H9 (cell line): ENCODE data around the gene NCOA4. TPM values are rescaled to one million over a fixed set of nuclear protein-coding genes. Genes with fewer than 3 reads are reported as not detected.
"Not testable (repeated sequence)": the region's sequence is repeated elsewhere in the genome, so short reads cannot be mapped to it uniquely, and the experiment has no call there.

Source experiments
- DNase-seq: peaks from one replicate; pipeline ENCODE4 v3.0.0-alpha.2; 2017
- H2AFZ ChIP-seq: one replicate; pipeline ENCODE4 v1.6.1; 2013; ENCODE audit warnings: mild to moderate bottlenecking, low read length, control low read depth, moderate library complexity
- H2AK5ac ChIP-seq: 2 replicates; pipeline ENCODE4 v1.6.1; 2013; ENCODE audit warnings: low read length, control low read depth, mixed read lengths; ENCODE audit not compliant: insufficient read length
- H2BK120ac ChIP-seq: one replicate; pipeline ENCODE4 v1.6.1; 2013; ENCODE audit warnings: low read depth, mild to moderate bottlenecking, low read length, control low read depth, inconsistent platforms; ENCODE audit not compliant: poor library complexity, severe bottlenecking
- H2BK12ac ChIP-seq: 2 replicates; pipeline ENCODE4 v1.6.1; 2013; ENCODE audit warnings: low read length, control low read depth, mixed read lengths, low read depth; ENCODE audit not compliant: insufficient read length
- H2BK15ac ChIP-seq: 2 replicates; pipeline ENCODE4 v1.6.1; 2013; ENCODE audit warnings: low read depth, low read length, control low read depth
- H2BK20ac ChIP-seq: one replicate; pipeline ENCODE4 v1.6.1; 2013; ENCODE audit warnings: low read depth, mild to moderate bottlenecking, low read length, control low read depth, inconsistent platforms; ENCODE audit not compliant: poor library complexity, severe bottlenecking
- H2BK5ac ChIP-seq: 2 replicates; pipeline ENCODE4 v1.6.1; 2013; ENCODE audit warnings: low read length, control low read depth, mixed read lengths; ENCODE audit not compliant: insufficient read length
- H3K14ac ChIP-seq: 2 replicates; pipeline ENCODE4 v1.6.1; 2013; ENCODE audit warnings: low read length, control low read depth; ENCODE audit not compliant: insufficient read depth
- H3K18ac ChIP-seq: 2 replicates; pipeline ENCODE4 v1.6.1; 2013; ENCODE audit warnings: low read depth, mild to moderate bottlenecking, mixed read lengths, low read length, control low read depth; ENCODE audit not compliant: insufficient read length
- H3K23ac ChIP-seq: 2 replicates; pipeline ENCODE4 v1.6.1; 2013; ENCODE audit warnings: low read length, control low read depth, mixed read lengths, low read depth; ENCODE audit not compliant: insufficient read length
- H3K23me2 ChIP-seq: 2 replicates; pipeline ENCODE4 v1.6.1; 2013; ENCODE audit warnings: low read depth, mild to moderate bottlenecking, mixed read lengths, low read length, control low read depth; ENCODE audit not compliant: insufficient read length, poor library complexity, severe bottlenecking
- H3K27ac ChIP-seq: 2 replicates; pipeline ENCODE4 v1.5.1; 2013; ENCODE audit warnings: low read length, control low read depth, mixed read lengths, low read depth; ENCODE audit not compliant: insufficient read length
- H3K27me3 ChIP-seq: 2 replicates; pipeline ENCODE4 v1.6.1; 2013; ENCODE audit warnings: low read length, control low read depth, inconsistent platforms; ENCODE audit not compliant: insufficient read depth
- H3K4ac ChIP-seq: 2 replicates; pipeline ENCODE4 v1.6.1; 2013; ENCODE audit warnings: low read depth, mild to moderate bottlenecking, control low read depth, inconsistent platforms, low read length, moderate library complexity
- H3K4me1 ChIP-seq: 2 replicates; pipeline ENCODE4 v1.6.1; 2013; ENCODE audit warnings: low read length, control low read depth, inconsistent platforms; ENCODE audit not compliant: insufficient read depth
- H3K4me2 ChIP-seq: 2 replicates; pipeline ENCODE4 v1.6.1; 2013; ENCODE audit warnings: low read length, control low read depth, mixed read lengths; ENCODE audit not compliant: insufficient read length, insufficient read depth
- H3K56ac ChIP-seq: 2 replicates; pipeline ENCODE4 v1.6.1; 2013; ENCODE audit warnings: low read depth, mild to moderate bottlenecking, mixed read lengths, low read length, control low read depth; ENCODE audit not compliant: insufficient read length
- H3K79me1 ChIP-seq: 2 replicates; pipeline ENCODE4 v1.6.1; 2013; ENCODE audit warnings: low read depth, mild to moderate bottlenecking, moderate library complexity, low read length, control low read depth, inconsistent platforms; ENCODE audit not compliant: insufficient read depth, poor library complexity, severe bottlenecking
- H3K79me2 ChIP-seq: 2 replicates; pipeline ENCODE4 v1.6.1; 2013; ENCODE audit warnings: low read length, control low read depth, inconsistent platforms; ENCODE audit not compliant: insufficient read depth
- H3K9ac ChIP-seq: 2 replicates; pipeline ENCODE4 v1.6.1; 2013; ENCODE audit warnings: low read length, control low read depth, mixed read lengths; ENCODE audit not compliant: insufficient read length; ENCODE audit errors: extremely low read depth
- H3K9me3 ChIP-seq: one replicate; pipeline ENCODE4 v1.6.1; 2013; ENCODE audit warnings: low read depth, low read length, inconsistent platforms; ENCODE audit not compliant: control insufficient read depth
- H3T11ph ChIP-seq: one replicate; pipeline ENCODE4 v1.6.1; 2013; ENCODE audit warnings: mild to moderate bottlenecking, low read length, control low read depth, inconsistent platforms
- H4K20me1 ChIP-seq: one replicate; pipeline ENCODE4 v1.6.1; 2013; ENCODE audit not compliant: control insufficient read depth, insufficient read length, insufficient read depth
- H4K5ac ChIP-seq: 2 replicates; pipeline ENCODE4 v1.6.1; 2013; ENCODE audit warnings: low read depth, mild to moderate bottlenecking, mixed read lengths, low read length, control low read depth; ENCODE audit not compliant: insufficient read length
- H4K8ac ChIP-seq: replicated peaks from 2 replicates; pipeline ENCODE4 v1.6.1; 2013; ENCODE audit warnings: low read length, control low read depth, mixed read lengths, low read depth; ENCODE audit not compliant: insufficient read length
- H4K91ac ChIP-seq: 2 replicates; pipeline ENCODE4 v1.6.1; 2013; ENCODE audit warnings: low read depth, mild to moderate bottlenecking, moderate library complexity, mixed read lengths, low read length, control low read depth; ENCODE audit not compliant: insufficient read length
- H3K27ac Mint-ChIP-seq, 3 experiments: 2 replicates in 2 of 3; 3 replicates in 1 of 3; pipeline ENCODE4 v1.8.0; 2020 to 2021; ENCODE audit warnings: mixed read lengths in 3 of 3, mild to moderate bottlenecking in 1 of 3, moderate library complexity in 1 of 3
- H3K27me3 Mint-ChIP-seq: 2 replicates; pipeline ENCODE4 v1.8.0; 2021; ENCODE audit warnings: low read depth, mild to moderate bottlenecking, moderate library complexity, mixed read lengths
- H3K36me3 Mint-ChIP-seq, 3 experiments: 2 replicates in 2 of 3; 3 replicates in 1 of 3; pipeline ENCODE4 v1.8.0; 2020 to 2021; ENCODE audit warnings: low read depth in 3 of 3, mixed read lengths in 3 of 3; ENCODE audit not compliant: insufficient read depth in 1 of 3
- H3K4me1 Mint-ChIP-seq, 2 experiments: 2 replicates each; pipeline ENCODE4 v1.8.0; 2020; ENCODE audit warnings: mixed read lengths in 2 of 2
- H3K4me3 Mint-ChIP-seq, 2 experiments: 2 replicates in 1 of 2; 3 replicates in 1 of 2; pipeline ENCODE4 v1.8.0; 2020 to 2021; ENCODE audit warnings: mild to moderate bottlenecking in 2 of 2, mixed read lengths in 2 of 2, moderate library complexity in 1 of 2
- H3K9me3 Mint-ChIP-seq, 2 experiments: 2 replicates in 1 of 2; 3 replicates in 1 of 2; pipeline ENCODE4 v1.8.0; 2020; ENCODE audit warnings: mild to moderate bottlenecking in 2 of 2, mixed read lengths in 2 of 2, moderate library complexity in 1 of 2
- WGBS: extraction: QIAGEN DNeasy Blood & Tissue Kit; methylation state at CpG from one replicate; pipeline ENCODE4 v1.1.7; 2013; ENCODE audit warnings: missing lambda C conversion rate, low lambda C conversion rate, mixed read lengths; ENCODE audit not compliant: insufficient read length; ENCODE audit errors: extremely low coverage; 5-methylcytosine and 5-hydroxymethylcytosine counted together
- total RNA-seq: library from RNA; stranded (reverse); gene quantifications from 2 replicates; pipeline ENCODE4 v1.2.1, GENCODE V29; 2021
- TF ChIP-seq, protein P1 (sequence below): fragments of 200-600 bp; sonication (generic); conservative IDR thresholded peaks from 3 replicates; pipeline ENCODE4 v1.8.0; 2021; ENCODE audit warnings: antibody characterized with exemption, mild to moderate bottlenecking

The NCOA4 gene
- total RNA-seq, 1 experiment from 2014 or later = 83.3 TPM

DNA sequence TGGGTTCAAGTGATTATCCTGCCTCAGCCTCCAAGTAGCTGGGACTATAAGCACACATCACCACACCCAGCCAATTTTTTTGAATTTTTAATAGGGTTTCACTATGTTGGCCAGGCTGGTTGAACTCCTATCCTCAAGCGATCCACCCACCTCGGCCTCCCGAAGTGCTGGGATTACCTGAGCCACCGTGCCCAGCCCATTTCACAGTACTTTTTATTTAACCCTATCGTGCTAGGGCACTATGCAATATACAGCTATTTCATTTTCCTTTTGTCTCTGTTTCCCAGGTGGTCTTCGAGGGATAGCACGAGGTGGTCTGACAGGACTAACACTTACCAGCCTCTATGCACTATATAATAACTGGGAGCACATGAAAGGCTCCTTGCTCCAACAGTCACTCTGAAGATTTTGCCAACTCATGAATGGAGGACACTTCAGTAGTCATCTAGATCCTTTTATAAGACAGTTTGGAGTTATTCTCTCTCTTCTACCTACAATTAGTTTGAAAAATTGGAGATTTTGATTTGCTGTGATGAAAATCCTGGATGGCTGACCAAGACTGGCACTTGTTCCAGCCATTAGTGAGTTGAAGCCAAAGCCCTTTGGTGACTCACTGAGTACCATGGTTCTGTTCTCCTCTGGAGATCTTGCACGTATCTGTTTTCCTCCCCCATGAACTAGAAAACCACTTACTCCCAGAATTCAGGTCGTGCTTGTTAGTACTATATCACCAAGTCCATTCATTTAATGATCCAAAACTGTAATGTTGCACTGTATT is 27.3 kb downstream of the NCOA4 start:
- Mint-ChIP-seq H3K36me3 (peaks cover 33 to 81% (median 51%) of the 10 kb centered on the region in 3 experiments), H3K27me3 (no peaks in the 10 kb centered on the region), H3K4me1 (peaks cover 14 to 18% of the 10 kb centered on the region in 2 experiments), H3K27ac (no peak overlapping the region; a peak in 1 of 7 replicates), H3K9me3 (no peaks in the 10 kb centered on the region; a peak in 1 of 5 replicates), H3K4me3 (no peak overlapping the region)
- no peak overlapping the region for H2BK20ac ChIP-seq
- no peak overlapping the region for H2BK15ac ChIP-seq
- H2BK120ac ChIP-seq = no peak overlapping the region
- no peaks in the 10 kb centered on the region for H3K27me3 ChIP-seq
- H2AK5ac ChIP-seq = no peak overlapping the region
- no peak for DNase-seq
- no peak overlapping the region for H4K5ac ChIP-seq
- no CpG with 5 or more reads among the region's 9 CpGs for WGBS
- no peak overlapping the region for H3K56ac ChIP-seq
- H3K23me2 ChIP-seq = no peaks in the 10 kb centered on the region
- H2BK12ac ChIP-seq = no peak overlapping the region
- no peaks in the 10 kb centered on the region for H3K4me1 ChIP-seq
- H3K79me1 ChIP-seq = no peaks in the 10 kb centered on the region
- no peak overlapping the region for H3K23ac ChIP-seq
- no peaks in the 10 kb centered on the region for H3K79me2 ChIP-seq
- no peak overlapping the region for H3T11ph ChIP-seq
- H3K9me3 ChIP-seq = no peaks in the 10 kb centered on the region
- H4K91ac ChIP-seq = no peak overlapping the region
- H3K27ac ChIP-seq = no peak overlapping the region
- no peak overlapping the region for H3K9ac ChIP-seq
- TF ChIP-seq, protein P1, sequence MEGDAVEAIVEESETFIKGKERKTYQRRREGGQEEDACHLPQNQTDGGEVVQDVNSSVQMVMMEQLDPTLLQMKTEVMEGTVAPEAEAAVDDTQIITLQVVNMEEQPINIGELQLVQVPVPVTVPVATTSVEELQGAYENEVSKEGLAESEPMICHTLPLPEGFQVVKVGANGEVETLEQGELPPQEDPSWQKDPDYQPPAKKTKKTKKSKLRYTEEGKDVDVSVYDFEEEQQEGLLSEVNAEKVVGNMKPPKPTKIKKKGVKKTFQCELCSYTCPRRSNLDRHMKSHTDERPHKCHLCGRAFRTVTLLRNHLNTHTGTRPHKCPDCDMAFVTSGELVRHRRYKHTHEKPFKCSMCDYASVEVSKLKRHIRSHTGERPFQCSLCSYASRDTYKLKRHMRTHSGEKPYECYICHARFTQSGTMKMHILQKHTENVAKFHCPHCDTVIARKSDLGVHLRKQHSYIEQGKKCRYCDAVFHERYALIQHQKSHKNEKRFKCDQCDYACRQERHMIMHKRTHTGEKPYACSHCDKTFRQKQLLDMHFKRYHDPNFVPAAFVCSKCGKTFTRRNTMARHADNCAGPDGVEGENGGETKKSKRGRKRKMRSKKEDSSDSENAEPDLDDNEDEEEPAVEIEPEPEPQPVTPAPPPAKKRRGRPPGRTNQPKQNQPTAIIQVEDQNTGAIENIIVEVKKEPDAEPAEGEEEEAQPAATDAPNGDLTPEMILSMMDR = no peak
- no peak overlapping the region for H2BK5ac ChIP-seq
- H3K18ac ChIP-seq = no peak overlapping the region
- no peak overlapping the region for H2AFZ ChIP-seq
- no peak overlapping the region for H4K8ac ChIP-seq
- H3K4me2 ChIP-seq = no peak overlapping the region
- no peak overlapping the region for H3K14ac ChIP-seq
- H4K20me1 ChIP-seq = no peaks in the 10 kb centered on the region
- H3K4ac ChIP-seq = no peak overlapping the region

DNA sequence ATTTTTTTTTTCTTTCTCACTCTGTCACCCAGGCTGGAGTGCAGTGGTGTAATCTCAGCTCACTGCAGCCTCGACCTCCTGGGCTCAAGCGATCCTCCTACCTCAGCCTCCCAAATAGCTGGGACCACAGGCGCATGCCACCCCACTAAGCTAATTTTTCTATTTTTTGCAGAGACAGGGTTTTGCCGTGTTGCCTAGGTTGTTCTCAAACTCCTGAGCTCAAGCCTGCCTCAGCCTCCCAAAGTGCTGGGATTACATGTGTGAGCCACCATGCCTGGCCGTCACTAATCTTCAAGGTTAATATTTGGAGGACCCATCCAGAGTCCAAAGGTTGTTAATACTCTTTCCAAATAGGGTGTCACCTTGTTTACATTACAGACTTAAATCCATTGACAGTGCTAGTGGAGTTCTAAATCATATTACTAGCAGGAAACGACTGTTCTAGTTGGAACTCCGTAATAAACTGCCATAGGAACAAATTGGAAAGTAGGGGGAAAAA is 28.2 kb downstream of the NCOA4 start:
- H3K4me1 ChIP-seq, H4K8ac ChIP-seq, H3K9me3 Mint-ChIP-seq, H3K4me3 Mint-ChIP-seq, H2BK12ac ChIP-seq, H3K56ac ChIP-seq, H3K27me3 Mint-ChIP-seq, DNase-seq, H4K5ac ChIP-seq, H2AFZ ChIP-seq, H3K18ac ChIP-seq, H4K20me1 ChIP-seq, H3K27me3 ChIP-seq, H3K79me1 ChIP-seq, H2BK20ac ChIP-seq, H3K23ac ChIP-seq, H2BK5ac ChIP-seq, H4K91ac ChIP-seq, H3K79me2 ChIP-seq, H3T11ph ChIP-seq, H2BK120ac ChIP-seq, H3K14ac ChIP-seq, H3K27ac Mint-ChIP-seq, H3K9me3 ChIP-seq, H3K23me2 ChIP-seq, H3K4ac ChIP-seq, H2AK5ac ChIP-seq, H3K27ac ChIP-seq, H3K4me2 ChIP-seq, H2BK15ac ChIP-seq, H3K9ac ChIP-seq: not testable (repeated sequence)
- peaks cover 20 to 24% of the 10 kb centered on the region in 2 experiments for H3K4me1 Mint-ChIP-seq
- WGBS = no CpG with 5 or more reads among the region's 7 CpGs
- H3K36me3 Mint-ChIP-seq = peaks cover 33 to 80% (median 53%) of the 10 kb centered on the region in 3 experiments
